8988T (cell line): Measurements from ENCODE around the gene LEMD1.
"Not testable (repeated sequence)": the region's sequence is repeated elsewhere in the genome, so short reads cannot be mapped to it uniquely, and the experiment has no call there.

Experiments
- DNase-seq: peaks from one replicate; pipeline ENCODE4 v3.0.0; 2011

LEMD1 gene

DNA sequence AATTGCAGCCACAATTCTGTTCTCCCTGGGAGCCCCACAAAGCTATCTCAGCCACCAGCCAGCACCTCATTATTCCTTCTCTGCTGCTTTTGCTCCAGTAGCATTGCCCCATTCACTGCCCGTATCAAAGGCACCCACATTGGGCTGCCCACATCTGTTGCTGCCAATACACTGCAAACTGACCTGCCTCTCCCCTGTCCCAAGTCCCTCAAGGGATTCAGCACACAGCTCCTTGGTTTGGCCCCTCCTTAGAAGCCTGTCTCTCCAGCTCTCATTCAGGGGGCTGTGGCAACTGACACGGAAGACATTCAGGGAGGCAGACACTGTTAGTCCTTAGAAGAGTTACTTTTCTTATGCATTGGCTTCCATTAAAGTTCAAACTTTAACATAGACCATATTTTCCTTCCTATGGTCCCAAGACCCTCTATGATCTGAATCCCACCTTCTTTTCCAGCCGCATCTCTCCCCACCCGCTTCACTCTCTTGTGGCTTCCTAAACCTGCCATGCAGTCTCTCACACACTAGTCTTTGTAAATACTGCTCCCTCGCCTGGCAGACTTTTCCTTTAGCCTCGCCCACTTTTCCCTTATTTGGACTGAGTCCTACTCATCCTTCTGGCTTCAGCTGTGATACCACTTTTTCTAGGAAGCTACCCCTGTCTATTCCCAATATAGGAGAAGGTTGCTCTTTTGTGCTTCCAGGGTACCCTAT is 45.9 kb downstream of the LEMD1 start:
- DNase-seq: no peak

DNA sequence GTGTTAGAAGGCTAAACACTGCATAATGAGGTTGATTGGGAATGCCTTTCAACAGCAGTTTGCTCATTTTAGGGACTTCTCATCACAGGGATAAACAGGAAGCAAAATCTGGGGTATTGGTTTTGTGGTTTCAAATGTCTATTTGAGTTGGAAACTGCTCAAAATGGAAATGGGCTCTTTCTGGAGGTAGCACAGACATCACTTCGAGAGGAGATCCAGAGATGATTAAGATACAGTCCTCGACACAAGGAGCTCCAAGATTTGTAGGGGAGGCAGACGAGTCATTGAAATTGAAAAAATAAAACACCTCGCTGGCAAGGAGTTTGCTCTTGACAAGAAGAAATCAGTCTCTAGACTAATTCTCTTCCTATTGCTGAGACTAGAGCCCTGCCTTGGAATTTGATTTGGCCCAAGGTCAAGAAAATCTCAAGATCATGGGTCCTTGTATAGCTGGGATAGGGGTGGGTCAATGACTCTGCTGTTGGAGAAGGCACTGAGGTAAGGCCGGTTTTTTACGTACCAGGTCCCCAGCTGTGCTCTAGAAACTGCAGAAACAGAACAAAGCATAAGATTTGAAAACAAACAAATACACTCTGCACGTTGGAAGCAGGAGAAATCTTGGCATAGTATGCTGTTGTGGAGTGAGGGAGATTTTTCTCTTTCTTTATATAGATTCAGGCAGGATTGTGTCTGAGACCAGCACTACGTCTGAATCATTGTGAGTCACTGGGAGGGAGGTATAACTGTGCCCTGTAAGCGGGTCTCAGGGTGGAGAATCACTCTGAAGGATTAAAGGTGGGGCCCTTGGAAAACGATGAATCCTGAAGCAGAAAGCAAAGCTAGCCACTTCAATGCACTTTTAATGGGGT is 47.4 kb downstream of the LEMD1 start:
- peak; percentile 31 for DNase-seq

DNA sequence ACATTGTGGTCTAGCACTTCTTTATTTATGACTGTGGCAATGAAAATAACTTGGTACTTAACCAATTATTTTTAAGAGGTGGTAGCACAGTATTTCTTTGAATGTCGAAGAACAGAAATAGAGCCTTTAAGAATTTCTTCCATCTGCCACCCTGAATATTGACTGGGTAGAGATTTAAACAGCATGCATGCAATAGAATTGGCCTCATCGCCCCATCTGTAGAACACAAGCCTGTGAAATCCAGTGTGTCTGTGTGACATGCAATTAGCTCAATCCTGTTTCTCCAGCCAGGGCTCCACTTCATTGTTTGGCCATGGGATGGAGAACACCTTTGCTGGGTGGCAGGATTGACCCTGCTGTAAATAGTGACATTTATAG is 48.1 kb downstream of the LEMD1 start:
- no peak for DNase-seq

DNA sequence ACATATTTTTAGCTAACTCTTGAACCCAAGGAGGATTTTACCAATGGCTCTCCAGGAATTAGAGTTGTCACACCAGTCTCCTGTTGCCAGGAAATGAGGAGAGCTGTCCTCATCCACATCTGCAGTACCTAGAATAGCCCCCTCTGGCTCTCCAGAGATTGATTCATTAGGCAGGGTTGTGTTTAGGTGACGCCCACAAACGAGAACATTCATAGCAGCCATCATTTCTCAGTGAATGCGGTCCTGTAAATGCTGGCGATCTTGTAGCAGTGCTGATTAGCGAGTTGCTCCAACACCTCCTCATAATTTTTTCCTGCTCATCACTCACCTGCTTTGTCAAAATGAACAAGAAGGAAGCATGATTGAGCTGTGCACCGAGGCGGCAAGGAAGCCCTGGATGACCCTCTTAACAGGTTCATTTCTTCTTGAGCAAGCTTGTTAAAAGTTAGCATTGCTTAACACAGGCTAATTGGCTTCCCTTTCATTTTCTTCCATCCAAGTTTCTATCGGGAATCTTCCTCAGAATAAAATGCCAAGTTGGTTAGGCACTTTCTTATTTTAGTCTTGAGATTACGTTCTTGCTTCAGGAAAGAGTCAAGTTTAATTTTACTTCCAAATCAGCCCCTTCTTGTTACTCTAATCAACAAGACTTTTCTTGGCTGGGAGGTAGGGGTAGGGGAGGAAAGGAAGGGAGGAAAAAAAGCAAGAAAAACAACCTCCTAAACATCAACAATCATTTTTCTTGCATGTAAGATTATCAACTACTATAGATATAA is 48.6 kb downstream of the LEMD1 start:
- DNase-seq: no peak

- no peak for DNase-seq
These were observed 49.8 kb downstream of the LEMD1 start for GRCh38 chr1:205371871-205372660.

GRCh38 chr1:205370780-205371179 is 51.1 kb downstream of the LEMD1 start:
- no peak for DNase-seq

- DNase-seq: no peak
These were observed 52.1 kb downstream of the LEMD1 start for GRCh38 chr1:205369701-205370123.

DNA sequence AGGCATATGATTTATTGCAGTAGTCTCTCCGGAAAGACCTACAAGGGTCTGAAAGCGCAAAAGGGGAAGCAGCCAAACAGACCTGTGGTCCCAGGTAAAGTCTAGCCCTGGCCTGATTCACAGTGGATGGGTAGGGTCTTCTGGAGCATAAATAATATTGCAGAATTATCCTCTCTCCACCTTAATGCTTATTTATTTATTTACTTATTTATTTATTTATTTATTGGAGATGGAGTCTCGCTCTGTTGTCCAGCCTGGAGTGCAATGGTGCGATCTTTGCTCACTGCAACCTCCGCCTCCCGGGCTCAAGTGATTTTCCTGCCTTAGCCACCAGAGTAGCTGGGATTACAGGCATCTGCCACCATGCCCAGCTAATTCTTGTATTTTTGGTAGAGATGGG is 53.4 kb downstream of the LEMD1 start:
- DNase-seq: no peak

- no peak for DNase-seq
These were observed 55.9 kb downstream of the LEMD1 start for GRCh38 chr1:205365945-205366463.

GRCh38 chr1:205365086-205365485 is 56.8 kb downstream of the LEMD1 start:
- not testable (repeated sequence) for DNase-seq

GRCh38 chr1:205360891-205361290 is 61.0 kb downstream of the LEMD1 start:
- no peak for DNase-seq

GRCh38 chr1:205359771-205360565 is 61.9 kb downstream of the LEMD1 start:
- DNase-seq: no peak

DNA sequence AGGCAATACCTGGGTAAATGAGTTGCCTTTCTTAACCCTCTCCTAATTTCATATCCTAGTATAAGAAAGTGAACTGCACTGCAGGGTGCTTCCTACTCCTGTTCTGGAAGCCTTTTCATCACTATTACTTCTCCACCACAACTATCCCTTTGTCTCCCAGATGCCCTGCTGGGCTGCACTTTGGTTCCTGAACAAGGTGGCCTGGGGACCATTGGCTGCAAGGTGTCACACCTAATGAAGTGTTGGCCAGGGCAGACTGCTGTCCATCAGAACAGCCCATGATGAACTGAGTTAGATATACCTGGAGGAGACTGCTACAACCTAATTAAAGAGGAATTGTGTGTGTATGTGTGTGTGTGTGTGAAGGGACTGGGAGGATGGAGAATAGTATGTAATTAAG is 63.3 kb downstream of the LEMD1 start:
- no peak for DNase-seq

DNA sequence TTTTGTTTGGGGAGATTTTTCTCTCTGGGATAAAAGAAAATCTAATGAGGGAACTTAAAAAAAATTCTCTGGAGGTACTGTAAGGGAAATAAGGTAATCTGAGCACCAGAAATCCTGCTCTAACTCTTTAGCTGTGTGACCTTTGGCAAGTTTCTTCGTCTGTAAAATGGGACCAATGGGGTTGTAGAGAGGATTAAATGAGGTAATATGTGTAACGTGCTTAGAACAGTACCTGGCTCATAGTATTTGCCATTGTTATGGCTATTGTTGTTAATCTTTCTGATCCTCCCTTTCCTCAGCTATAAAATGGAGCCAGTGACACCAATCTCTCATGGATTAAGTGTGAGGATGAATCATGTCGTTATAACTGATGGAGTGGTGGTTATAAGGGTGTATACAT is 64.3 kb downstream of the LEMD1 start:
- no peak for DNase-seq

- no peak for DNase-seq
These were observed 65.3 kb downstream of the LEMD1 start, which contains the start of gene KLHDC8A for GRCh38 chr1:205356440-205357139. Gene KLHDC8A (minus strand): TSS chr1:205356922. CDS start chr1:205343604, 13,318 bp downstream.

GRCh38 chr1:205355075-205355453 is 66.8 kb downstream of the LEMD1 start:
- no peak for DNase-seq

- DNase-seq: no peak
These were observed 67.4 kb downstream of the LEMD1 start for GRCh38 chr1:205354259-205355074.

GRCh38 chr1:205353612-205354011 is 68.2 kb downstream of the LEMD1 start:
- DNase-seq: no peak

GRCh38 chr1:205353191-205353590 is 68.7 kb downstream of the LEMD1 start:
- no peak for DNase-seq
